ENCODE data around the gene PLVAP.

DNA sequence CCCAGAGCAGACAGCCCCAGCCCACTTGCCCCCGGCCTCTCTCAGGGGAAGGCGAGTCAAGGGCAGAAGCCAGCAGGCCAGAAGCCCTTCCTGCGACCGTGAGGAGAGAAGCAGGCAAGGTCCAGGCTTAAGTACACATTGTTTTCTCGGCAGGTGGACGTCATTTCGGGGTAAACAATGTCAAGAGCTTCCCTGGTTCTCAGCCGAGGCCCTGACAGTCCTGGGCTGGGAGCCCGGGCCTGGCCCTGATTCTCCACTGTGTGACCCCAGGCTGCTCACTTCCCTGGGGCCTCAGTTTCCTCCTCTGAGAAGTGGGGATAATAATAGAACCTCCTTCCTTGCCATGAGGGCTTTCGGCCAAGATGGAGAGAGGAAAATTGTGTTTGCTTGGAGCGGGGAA is 19.4 kb downstream of the PLVAP start:
- TF ChIP-seq, protein P1, sequence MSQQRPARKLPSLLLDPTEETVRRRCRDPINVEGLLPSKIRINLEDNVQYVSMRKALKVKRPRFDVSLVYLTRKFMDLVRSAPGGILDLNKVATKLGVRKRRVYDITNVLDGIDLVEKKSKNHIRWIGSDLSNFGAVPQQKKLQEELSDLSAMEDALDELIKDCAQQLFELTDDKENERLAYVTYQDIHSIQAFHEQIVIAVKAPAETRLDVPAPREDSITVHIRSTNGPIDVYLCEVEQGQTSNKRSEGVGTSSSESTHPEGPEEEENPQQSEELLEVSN (IDR thresholded peaks at IDR 0.05; ENCODE audit: borderline replicate concordance, low read depth): no peak
- TF ChIP-seq CTCF (IDR thresholded peaks at IDR 0.05) (no peak), BHLHE40 (IDR thresholded peaks at IDR 0.05; ENCODE audit: low read depth, low read length) (no peak), ZSCAN20 (CRISPR knock-in tag; IDR thresholded peaks at IDR 0.05) (no peak), POLR2A (IDR thresholded peaks at IDR 0.05; ENCODE audit: low read length) (no peak), REST (IDR thresholded peaks at IDR 0.05) (no peak), ESRRA (IDR thresholded peaks at IDR 0.05; ENCODE audit: borderline replicate concordance, low read length) (no peak)
